NCI-H1417 treated with DMSO at 0.1 percent for 48 hours (cell line): ENCODE data around the gene SAMD8.
A peak's percentile ranks its signal among the peaks of the same experiment; 100 is the strongest.

Source experiments
- DNase-seq: peaks from one replicate; lab custom pipeline; 2025; lab: John Stamatoyannopoulos, UW

The SAMD8 gene

DNA sequence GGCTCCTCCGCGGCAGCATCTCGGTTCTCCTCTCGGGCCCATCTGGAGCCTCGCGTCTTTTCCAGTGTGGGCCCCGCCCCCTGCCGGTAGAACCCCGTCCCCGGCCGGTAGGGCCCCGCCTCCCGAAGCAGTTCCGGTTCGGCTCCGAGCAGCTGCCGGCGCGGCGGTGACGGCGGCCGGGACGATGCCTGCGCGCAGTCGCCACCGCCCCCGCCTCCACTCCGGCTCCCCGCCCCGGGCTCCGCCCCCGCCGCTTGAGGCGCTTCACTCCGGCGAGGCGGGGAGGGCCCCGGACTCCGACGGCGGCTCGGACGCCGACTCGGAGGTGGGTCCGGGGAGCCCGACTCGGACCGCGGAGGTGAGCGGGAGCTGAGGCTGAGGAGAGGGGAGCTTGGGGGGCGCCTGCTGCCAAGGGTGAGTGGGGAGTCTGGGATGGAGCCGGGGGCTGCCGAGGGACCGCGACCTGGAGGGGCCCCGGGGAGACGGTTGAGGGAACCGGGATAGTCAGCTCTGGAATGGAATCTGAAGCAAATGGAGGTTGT, at the start of gene SAMD8:
Gene SAMD8, plus strand, starts transcription at position 292 of the 542 bp plus-strand sequence. CDS start 38,873 bp downstream, outside the sequence.
- DNase-seq, result peak; percentile 20

DNA sequence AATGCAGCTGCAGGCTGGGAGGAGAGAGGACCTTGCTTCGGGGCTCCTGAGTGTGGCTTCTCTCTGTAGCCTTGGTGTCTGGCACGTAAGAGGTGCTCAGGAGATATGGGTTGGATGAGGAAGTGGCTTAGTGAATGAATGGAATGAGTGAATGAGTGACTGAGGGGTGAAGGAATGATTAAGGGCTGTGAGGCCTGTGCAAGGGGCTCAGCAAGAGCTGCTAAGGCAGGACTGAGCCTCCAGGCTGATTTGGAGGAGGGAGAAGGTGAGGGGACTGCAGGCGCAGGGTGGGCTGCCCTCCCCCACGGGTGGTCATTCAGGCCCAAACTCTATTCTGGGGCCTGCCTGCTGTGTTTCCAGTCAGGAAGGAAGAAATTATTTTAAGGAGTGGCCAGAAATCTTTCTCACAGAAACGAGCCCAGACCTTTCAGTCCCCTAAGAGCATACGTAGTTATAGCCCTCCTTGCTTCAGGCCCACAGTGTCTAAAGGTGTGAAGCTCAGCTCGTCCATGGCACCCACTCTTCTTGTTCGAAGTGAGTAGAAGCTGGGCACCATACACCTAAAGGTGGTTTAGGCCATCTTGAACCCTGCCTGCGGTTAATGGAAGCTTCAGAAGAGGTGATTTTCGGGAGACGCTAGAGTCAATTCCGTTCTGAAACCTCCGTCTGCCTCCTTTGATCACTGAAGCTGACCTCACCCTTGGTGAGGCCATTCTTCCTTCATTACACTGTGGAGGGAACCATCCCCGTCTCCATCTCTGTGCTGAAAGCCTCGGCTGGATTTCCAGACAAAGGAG, 49.5 kb upstream of the SAMD8 start:
- no peak for DNase-seq

DNA sequence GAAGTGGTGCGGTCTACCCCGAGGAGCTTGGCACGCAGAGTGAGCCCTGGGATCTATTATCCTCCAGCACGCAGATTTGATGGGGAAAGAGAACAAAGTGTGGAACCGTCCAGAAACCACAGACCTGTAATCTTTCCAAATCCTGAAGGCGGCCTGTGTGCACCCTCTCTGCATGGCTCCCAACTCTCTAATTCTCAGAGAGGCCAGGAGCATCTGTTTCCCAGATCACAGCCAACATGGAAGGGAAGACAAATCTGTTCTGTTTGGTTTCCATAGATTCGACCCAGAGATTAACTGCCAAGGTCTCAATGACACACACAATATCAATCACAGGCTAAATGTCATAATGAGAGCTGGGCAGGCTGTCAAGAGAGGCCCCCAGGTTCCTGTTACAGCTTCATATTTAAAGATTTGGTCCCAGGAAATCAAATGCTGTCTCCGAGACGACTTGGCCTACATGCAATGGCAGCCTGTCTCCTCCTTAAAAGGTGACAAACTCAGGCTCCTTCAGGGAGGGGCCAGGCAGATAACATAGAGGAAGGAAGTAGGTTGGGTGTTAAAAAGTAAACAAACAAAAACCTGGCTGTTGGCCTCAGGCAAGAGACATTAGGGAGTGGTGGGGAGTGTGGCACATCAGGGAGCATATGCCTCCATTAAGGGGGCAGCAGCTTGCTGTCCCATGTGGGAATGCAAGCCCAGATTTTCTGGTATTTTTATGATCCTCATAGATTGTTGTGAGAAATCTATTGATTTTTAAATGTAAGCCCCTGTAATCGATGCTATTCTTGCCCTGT, 48.8 kb upstream of the SAMD8 start:
- no peak for DNase-seq

DNA sequence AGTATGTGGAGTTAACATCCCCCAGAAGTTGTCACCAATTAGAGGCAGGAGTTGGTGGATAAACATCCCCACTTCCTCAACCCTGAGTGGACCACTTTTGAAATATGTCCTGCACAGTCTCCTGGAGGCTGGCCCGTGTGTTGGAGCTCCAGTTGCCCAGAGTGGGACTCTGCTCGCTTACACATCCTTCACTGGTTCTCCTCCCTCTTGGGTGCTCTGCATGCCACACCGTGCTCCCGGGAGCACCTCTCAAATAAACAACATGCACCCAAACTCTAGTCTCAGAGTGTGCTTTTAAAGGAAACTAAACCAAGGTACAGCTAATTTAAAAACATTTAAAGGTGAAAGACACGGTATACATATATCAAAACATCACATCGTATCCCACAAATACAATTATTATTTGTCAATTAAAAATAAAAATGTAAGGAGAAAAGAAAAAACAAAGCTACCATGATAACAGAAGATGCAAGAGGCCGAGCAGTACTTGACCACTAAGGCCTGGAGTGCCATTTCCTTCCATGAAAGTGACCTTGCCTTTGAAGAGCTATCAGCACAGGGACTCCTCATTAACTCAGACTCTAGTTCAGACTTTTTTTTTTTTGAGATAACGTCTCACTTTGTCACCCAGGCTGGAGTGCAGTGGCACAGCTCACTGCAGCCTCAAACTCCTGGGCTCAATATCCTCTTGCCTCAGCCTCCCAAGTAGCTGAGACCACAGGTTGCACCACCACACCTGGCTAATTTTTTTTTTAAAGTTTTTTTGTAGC, 47.8 kb upstream of the SAMD8 start:
- DNase-seq, result no peak

DNA sequence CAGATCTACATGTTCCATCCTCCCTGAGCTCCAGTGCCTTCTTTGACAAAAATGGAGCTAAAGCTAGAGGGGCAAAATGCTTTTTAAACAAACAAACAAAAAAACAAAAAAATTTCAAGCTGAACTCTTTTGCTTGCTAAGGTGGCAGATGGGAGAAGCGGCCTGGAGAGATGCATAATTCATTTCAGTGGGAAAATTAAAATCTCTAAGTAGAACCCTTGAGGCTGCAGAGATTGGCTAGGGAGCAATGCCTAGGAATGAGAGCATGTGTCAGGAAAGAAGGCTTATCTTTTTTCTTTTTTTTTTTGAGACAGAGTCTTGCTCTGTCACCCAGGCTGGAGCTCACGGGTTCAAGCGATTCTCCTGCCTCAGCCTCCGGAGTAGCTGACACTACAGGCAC, 46.4 kb upstream of the SAMD8 start:
- no peak for DNase-seq

DNA sequence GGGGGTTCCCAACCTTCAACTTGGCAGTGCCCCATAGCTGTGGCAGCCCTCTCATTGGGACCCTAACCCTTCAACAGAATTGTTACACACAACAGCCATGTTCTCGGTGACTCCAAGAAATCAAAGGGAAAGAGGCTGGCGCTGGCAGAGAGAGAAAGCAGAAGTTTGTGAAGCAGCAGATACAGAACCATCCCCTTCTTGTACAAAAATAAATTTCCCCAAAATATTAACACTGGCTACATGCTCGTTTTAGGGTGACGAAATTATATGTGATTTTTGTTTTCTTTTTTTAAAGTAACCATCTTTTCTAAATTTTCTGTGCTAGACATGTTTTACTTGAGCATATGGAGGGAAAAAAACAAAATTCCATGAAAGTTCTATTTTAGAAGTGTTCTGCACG, 45.2 kb upstream of the SAMD8 start:
- DNase-seq, result no peak

DNA sequence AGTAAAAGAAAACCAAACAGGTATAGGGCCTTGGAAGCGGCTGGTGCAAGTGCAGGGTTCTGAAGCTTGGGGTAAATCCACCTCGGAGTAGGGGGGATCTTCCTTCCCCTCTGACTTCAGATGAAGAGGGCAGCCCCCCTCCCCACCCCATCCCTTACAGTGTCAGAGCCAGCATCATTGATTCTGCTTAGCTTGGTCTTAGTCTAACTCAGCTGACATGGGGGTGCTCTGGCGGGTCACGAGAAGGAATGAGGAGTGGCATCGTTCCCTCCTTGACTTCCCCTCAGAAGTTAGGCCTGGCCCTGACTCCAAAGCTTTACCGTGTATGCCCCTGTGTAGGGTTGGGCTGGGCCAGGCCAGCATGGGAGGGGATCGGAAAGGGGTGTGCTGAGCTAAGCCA, 44.2 kb upstream of the SAMD8 start:
- DNase-seq, result no peak

DNA sequence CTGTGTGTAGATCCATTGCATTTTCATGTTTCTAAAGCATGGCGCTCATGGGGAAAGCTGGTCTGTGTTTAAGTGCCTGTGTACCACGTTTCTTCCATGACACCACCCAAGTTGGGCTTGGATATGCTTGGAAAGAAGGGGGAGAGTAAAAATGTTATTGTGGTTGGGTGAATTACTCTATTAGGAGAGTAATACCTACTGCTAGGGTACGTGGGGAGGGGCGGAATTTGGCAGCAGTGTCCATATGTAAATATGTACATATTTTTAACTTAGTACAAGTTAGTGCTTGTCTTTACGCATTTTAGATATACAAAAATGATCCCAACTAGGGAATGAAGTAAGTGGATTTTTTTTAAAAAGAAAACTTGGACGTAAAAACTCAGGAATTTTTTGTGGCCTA, 42.9 kb upstream of the SAMD8 start:
- no peak for DNase-seq

DNA sequence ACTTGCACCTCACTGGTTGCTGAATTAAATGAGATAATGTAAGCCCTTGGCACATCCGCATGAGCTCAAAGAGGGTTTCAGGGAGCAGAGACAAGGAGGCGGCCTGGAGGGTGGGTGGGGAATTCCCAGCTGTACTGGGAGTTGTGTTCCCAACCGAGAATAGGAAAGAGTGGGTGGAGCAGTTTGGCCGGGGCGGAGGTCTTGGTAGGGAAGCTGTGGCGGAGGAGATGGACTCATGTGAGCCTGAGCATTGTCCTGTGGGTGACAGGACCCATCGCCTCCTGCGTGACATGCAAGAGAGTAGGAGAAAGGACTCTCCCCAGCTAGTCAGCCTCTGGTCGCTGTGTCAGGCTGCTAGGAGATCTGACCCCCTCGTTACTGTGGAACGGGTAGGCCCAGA, 41.0 kb upstream of the SAMD8 start:
- DNase-seq, result no peak

DNA sequence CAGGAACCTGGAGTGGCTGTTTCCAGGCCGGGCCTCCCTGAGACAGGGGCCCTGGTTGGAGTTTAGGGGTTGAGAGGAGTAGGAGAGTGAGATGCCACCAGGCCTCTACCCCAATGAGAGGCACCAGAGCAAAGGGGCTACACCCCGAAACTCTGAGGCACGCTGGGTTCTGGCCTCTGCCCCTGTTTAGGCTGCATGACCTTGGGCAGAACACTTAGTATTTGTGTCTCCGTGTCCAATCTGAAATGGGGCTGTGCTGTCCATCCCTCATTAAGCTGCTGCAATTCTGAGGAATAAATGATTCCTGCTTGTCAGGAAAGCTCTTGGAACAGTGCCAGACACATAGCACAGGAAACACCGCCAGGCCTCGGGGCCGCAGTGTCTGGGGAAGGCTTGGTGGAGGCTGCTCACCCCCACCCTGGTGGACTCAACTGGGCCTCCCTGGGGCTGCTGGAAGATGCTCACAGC, 40.5 kb upstream of the SAMD8 start:
- DNase-seq, result no peak

DNA sequence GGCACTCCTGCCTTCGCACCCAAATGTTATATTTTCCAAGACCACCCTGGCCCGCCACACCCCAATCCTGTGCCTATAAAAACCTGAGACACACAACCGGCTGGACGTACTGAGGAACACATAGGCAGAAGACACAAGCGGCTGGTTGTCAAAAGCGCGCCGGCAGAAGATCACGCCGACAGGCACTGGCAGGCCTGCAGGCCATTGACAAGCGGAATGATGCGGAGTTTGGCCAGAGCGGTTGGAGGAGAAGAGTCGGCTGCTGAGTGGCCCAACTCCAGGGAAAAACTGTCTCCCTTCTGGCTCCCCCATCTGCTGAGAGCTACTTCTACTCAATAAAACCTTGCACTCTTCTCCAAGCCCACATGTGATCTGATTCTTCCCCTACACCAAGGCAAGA, 39.7 kb upstream of the SAMD8 start:
- DNase-seq, result no peak

DNA sequence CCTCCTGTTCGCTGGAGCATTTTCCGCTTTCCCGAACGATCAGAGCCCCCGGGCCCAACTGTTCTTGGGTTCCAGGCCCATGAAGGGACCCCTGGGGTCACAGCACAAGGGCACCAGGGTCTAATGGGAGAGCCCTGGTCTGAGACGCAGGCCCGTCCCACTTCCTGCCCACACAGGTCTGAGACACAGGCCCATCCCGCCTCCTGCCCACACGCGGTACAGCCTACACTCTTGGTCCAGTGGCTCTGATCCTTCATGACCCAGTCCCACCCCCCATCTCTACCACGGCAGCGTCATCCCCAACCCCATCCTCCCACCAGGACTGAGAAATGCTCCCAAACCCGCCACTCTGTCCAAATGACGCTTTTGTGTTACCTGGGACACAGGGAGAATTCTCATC, 38.7 kb upstream of the SAMD8 start:
- no peak for DNase-seq

DNA sequence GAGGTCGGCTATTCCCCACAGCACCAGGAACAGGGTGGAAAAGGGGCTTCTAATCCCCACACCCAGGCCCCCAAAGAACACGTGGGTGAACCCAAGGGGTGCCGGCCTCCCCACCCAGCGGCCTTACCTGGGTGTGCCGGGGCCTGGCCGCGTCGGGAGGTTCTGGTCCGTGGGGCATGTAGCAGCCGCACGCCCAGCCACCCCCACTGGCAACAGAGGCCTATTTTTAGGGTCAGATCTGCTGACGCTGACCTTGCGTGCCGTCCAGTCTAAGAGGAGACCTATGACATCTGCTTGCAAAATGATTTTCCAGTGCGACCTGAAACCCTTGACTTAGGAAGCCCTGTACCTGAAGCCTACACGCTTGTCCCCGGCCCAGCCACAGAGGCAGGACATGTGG, 38.0 kb upstream of the SAMD8 start:
- no peak for DNase-seq

DNA sequence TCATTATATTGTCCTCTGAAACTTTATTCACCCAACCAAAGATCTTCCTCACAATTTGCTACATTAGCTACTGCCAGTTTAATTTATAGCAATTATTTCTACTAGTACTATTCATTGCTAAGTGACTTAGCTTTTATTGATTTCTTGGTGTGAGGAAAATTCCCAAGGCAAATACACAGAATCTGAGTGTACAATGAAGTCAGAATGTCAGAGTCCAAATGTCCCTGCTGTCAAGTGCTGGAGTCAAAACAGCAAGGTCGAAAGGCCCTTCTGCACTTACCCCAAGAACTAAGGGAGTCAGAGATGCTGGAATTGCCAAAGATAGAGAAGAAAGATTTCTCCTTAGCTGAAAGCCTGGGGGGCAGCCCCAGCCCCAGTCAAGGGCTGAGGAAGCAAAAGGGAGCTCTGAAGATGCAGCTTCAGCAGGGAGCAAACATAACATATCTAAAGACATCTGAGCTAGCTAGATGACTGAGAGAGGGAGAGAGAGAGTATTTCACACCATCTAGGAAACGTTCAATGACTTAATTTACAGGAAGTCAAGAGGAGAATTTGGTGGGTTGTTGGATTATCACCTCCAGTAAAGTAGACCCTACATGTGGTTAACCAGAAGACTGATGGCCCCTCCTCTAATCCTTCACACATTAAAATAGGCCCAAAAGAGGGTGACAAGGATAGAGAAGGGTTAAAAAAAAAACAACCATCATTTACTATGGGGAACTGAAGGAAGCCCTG, 36.6 kb upstream of the SAMD8 start:
- no peak for DNase-seq

DNA sequence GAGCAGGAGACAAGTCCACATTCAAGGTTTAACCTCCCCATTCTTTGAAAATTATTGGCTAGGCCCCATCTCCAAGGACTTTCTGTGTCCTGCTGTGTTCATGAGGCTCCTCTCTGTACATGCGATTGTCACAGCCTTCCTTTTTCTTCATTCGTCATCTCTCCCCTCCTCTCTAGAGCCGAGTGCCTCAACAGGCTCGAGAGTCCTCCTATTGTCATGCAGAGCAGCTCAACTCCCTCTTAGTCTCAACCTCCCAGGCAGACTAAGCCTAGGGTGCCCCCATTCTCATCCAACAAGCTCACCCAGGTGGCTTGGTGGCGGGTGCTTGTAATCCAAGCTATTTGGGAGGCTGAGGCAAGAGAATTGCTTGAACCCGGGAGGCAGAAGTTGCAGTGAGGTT, 35.1 kb upstream of the SAMD8 start:
- no peak for DNase-seq

DNA sequence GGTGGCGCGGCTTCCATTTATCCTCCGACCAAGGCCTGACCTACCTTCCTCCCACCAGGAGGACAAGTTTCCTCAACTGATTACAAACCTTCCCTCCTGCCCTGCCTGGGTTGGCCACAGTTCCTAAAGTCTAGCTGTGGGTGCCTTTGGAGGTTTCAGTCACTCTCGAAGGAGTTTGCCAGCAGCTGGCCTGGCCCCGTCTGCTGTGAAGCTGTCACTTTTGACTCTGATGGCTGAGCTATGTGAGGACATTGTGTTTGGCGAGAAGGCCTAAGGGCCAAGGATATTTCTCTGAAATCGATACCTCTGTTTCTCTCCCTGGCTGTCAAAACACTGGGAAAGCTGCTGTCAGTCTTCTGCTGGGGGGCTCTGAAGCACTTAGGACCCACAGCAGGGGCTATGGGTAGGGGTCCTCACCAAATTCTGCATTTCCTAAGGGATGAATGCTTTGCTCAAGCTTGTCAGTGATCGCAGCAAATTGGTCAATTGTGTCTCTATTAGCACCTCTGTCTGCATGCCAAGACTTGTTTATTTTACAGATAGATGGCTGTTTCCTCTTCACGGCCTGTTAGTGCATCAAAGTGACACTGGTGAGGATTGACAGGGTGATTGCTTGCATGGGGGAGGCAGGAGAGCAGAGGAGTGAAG, 31.9 kb upstream of the SAMD8 start:
- DNase-seq, result no peak

DNA sequence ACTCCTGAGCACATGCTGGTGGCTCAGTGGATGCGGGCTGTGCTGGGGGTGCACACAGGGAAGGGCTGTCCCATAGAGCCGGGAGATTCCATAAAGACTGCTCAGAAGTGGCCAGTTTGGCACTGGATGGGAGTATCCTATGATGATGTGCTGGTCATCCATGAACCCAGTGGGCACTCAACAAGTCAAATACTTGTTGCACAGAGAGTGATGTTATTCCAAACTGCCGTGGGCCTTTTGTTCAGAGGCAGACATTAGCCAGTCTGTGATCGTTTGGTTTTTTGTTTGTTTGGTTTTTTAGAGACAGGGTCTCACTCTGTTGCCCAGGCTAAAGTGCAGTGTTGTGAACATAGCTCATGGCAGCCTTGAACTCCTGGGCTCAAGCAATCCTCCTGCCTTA, 30.9 kb upstream of the SAMD8 start:
- DNase-seq, result no peak

DNA sequence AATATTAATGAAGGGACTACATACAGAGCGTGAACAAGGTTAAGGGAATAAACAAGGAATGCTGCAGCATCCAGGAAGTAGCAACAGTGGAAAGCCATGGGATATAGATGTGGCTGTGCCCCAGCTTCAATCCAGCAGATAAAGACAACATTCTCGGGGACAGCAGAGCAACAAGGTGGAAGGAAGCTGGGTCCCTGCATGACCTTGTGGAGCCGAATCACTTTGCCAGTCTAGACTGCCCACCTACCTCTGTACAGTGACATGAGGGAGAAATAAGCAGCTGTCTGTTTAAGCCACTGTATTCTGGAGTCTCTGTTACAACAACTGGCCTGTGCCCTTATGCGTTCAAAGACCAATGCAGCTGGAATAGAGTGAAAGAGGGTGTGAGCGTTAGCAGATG, 30.1 kb upstream of the SAMD8 start:
- no peak for DNase-seq

DNA sequence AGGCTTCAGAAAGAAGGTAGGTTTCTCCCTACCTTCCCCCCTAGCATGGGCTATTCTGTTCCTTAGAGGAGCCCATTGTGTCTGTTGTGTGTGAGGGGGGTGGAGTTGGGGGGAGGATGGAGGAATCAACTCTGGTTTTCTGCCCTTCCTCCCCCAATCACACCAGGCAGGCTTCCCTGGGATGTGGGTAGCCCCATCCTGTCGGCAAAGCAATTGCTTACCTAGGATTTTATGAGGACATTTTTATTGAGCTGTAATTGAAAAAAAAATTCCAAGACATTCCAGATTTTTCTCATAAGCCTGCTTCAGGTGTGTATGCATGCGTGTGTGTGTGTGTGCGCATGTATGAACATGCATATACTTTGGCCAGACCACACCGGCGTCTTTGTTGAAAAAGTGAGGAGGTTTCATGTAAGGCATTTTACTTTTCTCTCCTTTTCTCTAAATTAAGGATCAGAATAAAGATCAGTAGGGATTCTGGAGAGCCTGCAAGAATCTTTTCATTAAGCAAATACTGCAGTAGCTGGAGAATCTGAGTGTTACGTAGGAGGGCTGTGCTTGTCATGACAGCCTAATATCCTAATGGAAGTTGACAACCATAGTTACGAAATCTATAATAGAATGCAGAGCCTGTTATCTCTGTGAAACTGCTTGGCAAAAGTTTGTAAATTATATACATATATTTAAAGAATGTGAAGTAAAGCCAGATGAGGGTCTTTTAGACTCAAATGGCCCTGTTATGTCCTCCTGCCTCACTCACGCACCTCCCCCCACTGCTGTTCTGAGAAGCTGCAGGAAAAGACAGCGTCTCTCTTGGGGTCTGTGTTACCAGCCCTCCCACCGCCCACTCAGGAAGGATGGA, 27.3 kb upstream of the SAMD8 start:
- no peak for DNase-seq

DNA sequence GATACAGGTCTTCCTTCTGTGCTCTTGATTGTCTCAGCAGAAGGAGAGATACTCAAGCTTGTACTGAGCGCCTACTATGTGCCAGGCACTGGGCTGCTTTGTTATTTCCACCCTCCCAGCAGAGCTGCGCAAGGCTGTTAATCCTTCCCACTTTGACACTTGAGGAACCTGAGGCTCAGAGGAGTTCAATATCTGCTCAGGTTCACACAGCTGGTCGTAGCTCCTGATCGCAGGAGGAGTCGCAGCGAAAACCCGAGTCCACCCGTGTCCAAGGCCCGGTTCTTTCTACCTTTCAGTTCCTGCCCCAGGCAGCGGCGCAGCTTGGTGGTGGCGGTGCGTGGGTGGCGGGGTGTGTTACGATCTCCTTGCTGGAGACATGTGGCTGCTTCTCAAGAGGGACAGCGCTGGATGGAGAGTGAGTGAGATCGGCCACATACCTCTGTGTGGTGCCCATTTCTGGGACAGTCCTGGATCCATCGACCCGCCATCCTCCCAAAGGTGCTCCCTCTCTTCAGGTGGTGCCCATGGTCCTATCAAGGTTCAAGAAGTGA, 26.5 kb upstream of the SAMD8 start:
- DNase-seq, result no peak
